PC-9 (cell line): ENCODE data around the gene GRIA1. TPM values are rescaled to one million over a fixed set of nuclear protein-coding genes. Genes with fewer than 3 reads are reported as not detected.

Experiments
- BruUV-seq: library from RNA; stranded (reverse); fragments of 400-500 nt; replicated peaks from 2 replicates; lab custom pipeline; 2021; lab: Mats Ljungman, UMichigan
- CTCF ChIA-PET: fragments of 300-600 bp; sonication (Branson Sonifier 250); formaldehyde crosslinking; loops from one replicate; lab custom pipeline; 2022; ENCODE audit warnings: antibody characterized with exemption; lab: Charles Lee
- POLR2A ChIA-PET: fragments of 300-600 bp; sonication (Branson Sonifier 250); formaldehyde crosslinking; loops from one replicate; lab custom pipeline; 2022; ENCODE audit warnings: antibody characterized with exemption; ENCODE audit not compliant: unreplicated experiment; lab: Charles Lee
- DNase-seq, 2 experiments: peaks; one replicate each; pipeline versions ENCODE4 v3.0.0 to v3.0.0-alpha.2; 2015 to 2022; ENCODE audit warnings: mixed read lengths in 1 of 2
- H2AFZ ChIP-seq: fragments of 200-600 bp; sonication (generic); 2 replicates; pipeline ENCODE4 v1.8.1; 2017; ENCODE audit warnings: antibody characterized with exemption
- H3F3A ChIP-seq: fragments of 200-600 bp; sonication (generic); 2 replicates; pipeline ENCODE4 v1.8.1; 2017; ENCODE audit warnings: antibody characterized with exemption, mild to moderate bottlenecking, low read depth; ENCODE audit not compliant: insufficient read depth
- H3K27ac ChIP-seq: fragments of 200-600 bp; sonication (generic); 2 replicates; pipeline ENCODE4 v1.6.1; 2016; ENCODE audit warnings: mixed run types
- H3K27me3 ChIP-seq: fragments of 200-600 bp; sonication (generic); 2 replicates; pipeline ENCODE4 v1.6.1; 2016; ENCODE audit warnings: low read depth, mixed run types; ENCODE audit not compliant: insufficient read depth
- H3K36me3 ChIP-seq: fragments of 200-600 bp; sonication (generic); 2 replicates; pipeline ENCODE4 v1.6.1; 2016; ENCODE audit warnings: low read depth, mixed run types
- H3K4me1 ChIP-seq: fragments of 200-600 bp; sonication (generic); replicated peaks from 2 replicates; pipeline ENCODE4 v1.6.1; 2016; ENCODE audit warnings: mixed run types; ENCODE audit not compliant: insufficient read depth
- H3K4me2 ChIP-seq: fragments of 200-600 bp; sonication (generic); 2 replicates; pipeline ENCODE4 v1.6.1; 2017; ENCODE audit warnings: mixed run types
- H3K4me3 ChIP-seq: fragments of 200-600 bp; sonication (generic); 2 replicates; pipeline ENCODE4 v1.6.1; 2016; ENCODE audit warnings: mixed run types
- H3K79me2 ChIP-seq: fragments of 200-600 bp; sonication (generic); 2 replicates; pipeline ENCODE4 v1.6.1; 2017; ENCODE audit warnings: low read depth, mixed run types
- H3K9me2 ChIP-seq: fragments of 200-600 bp; sonication (generic); 2 replicates; pipeline ENCODE4 v1.8.1; 2017; ENCODE audit warnings: mild to moderate bottlenecking; ENCODE audit not compliant: insufficient read depth
- H3K9me3 ChIP-seq: fragments of 200-600 bp; sonication (generic); 2 replicates; pipeline ENCODE4 v1.8.1; 2016; ENCODE audit warnings: low read depth; ENCODE audit not compliant: insufficient read depth
- H4K20me1 ChIP-seq: fragments of 200-600 bp; sonication (generic); 2 replicates; pipeline ENCODE4 v1.8.1; 2017; ENCODE audit not compliant: insufficient read depth
- EZH2 ChIP-seq: fragments of 200-600 bp; sonication (generic); IDR thresholded peaks from 2 replicates; pipeline ENCODE4 v1.8.0; 2017; ENCODE audit warnings: antibody characterized with exemption, low read depth
- intact Hi-C: fragments of 100-400 bp; cut with micrococcal nuclease; formaldehyde crosslinking; loops from one replicate; pipeline ENCODE4 v1.10.0; 2022; ENCODE audit not compliant: unreplicated experiment
- total RNA-seq: library from RNA; stranded (reverse); gene quantifications from 2 replicates; pipeline ENCODE4 v1.2.3, GENCODE V29; 2021
- TF ChIP-seq, protein P1 (sequence below): fragments of 200-600 bp; sonication (generic); conservative IDR thresholded peaks from 2 replicates; pipeline ENCODE4 v1.6.1; 2017; ENCODE audit warnings: mixed run types, antibody characterized with exemption, mild to moderate bottlenecking, moderate library complexity

GRIA1 gene
- total RNA-seq, 1 experiment from 2014 or later, result not detected

- Histone ChIP-seq H3K4me2 (no peak overlapping the region), H3K9me3 (no peaks in the 10 kb centered on the region), H2AFZ (no peak overlapping the region), H3K4me3 (no peak overlapping the region), H3K27ac (no peak overlapping the region), H4K20me1 (no peaks in the 10 kb centered on the region), H3K36me3 (no peaks in the 10 kb centered on the region), H3K79me2 (no peaks in the 10 kb centered on the region), H3F3A (no peaks in the 10 kb centered on the region), H3K27me3 (no peaks in the 10 kb centered on the region), H3K9me2 (no peaks in the 10 kb centered on the region), H3K4me1 (no peaks in the 10 kb centered on the region)
- intact Hi-C loops, result no loop called here
- ChIA-PET CTCF (interaction anchor here (0.6 kb wide), 1 partner anchor 104 kb away, joined by 16 read pairs; no protein-coding TSS in a partner anchor), POLR2A (no interaction called here)
- BruUV-seq, result no TSS peak
- DNase-seq, result no peak
- TF ChIP-seq, protein P1, sequence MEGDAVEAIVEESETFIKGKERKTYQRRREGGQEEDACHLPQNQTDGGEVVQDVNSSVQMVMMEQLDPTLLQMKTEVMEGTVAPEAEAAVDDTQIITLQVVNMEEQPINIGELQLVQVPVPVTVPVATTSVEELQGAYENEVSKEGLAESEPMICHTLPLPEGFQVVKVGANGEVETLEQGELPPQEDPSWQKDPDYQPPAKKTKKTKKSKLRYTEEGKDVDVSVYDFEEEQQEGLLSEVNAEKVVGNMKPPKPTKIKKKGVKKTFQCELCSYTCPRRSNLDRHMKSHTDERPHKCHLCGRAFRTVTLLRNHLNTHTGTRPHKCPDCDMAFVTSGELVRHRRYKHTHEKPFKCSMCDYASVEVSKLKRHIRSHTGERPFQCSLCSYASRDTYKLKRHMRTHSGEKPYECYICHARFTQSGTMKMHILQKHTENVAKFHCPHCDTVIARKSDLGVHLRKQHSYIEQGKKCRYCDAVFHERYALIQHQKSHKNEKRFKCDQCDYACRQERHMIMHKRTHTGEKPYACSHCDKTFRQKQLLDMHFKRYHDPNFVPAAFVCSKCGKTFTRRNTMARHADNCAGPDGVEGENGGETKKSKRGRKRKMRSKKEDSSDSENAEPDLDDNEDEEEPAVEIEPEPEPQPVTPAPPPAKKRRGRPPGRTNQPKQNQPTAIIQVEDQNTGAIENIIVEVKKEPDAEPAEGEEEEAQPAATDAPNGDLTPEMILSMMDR, result no peak
- TF ChIP-seq EZH2, result no peak
Measured at GRCh38 chr5:153584126-153584959, 93.9 kb downstream of the GRIA1 start.

DNA sequence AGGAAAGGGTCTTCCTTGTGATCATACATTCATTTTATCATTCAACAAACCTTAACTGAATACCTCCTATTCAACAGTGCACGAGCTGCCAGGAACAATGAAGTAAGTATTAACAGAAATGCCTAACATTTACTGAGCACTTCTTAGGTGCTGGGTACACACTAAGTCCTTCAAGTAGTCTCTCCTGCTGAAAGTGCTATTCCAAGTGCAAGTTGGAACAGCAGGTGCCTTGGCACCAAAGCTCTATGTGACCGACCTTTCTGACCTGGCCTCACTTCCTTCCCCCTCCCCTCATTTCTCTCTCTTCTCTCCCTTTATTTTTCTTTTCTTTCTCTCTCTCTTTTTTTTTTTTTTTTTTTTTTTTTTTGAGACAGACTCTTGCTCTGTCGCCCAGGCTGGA lies 94.5 kb downstream of the GRIA1 start:
- no peak for DNase-seq
- no peak overlapping the region for H3K27ac ChIP-seq
- H3K79me2 ChIP-seq, result no peaks in the 10 kb centered on the region
- H2AFZ ChIP-seq, result no peak overlapping the region
- no peaks in the 10 kb centered on the region for H3K4me1 ChIP-seq
- no peak overlapping the region for H3K4me3 ChIP-seq
- no peaks in the 10 kb centered on the region for H3K27me3 ChIP-seq
- no peaks in the 10 kb centered on the region for H3K9me2 ChIP-seq
- H3K4me2 ChIP-seq, result no peak overlapping the region
- H4K20me1 ChIP-seq, result no peaks in the 10 kb centered on the region
- intact Hi-C loops, result no loop called here
- no peaks in the 10 kb centered on the region for H3K9me3 ChIP-seq
- H3F3A ChIP-seq, result no peaks in the 10 kb centered on the region
- no TSS peak for BruUV-seq
- ChIA-PET CTCF (interaction anchor here (0.6 kb wide), 1 partner anchor 104 kb away, joined by 16 read pairs; no protein-coding TSS in a partner anchor), POLR2A (no interaction called here)
- TF ChIP-seq EZH2, result no peak
- TF ChIP-seq, protein P1, result no peak
- H3K36me3 ChIP-seq, result no peaks in the 10 kb centered on the region

- POLR2A ChIA-PET, result no interaction called here
- intact Hi-C loops, result no loop called here
Measured at GRCh38 chr5:153585622-153586277, 95.3 kb downstream of the GRIA1 start.

More at GRCh38 chr5:153585622-153586277, 95.3 kb downstream of the GRIA1 start:
- CTCF ChIA-PET, result no interaction called here
- no peaks in the 10 kb centered on the region for H3F3A ChIP-seq
- no TSS peak for BruUV-seq
- no peaks in the 10 kb centered on the region for H3K79me2 ChIP-seq
- H3K27me3 ChIP-seq, result no peaks in the 10 kb centered on the region
- H3K9me3 ChIP-seq, result no peaks in the 10 kb centered on the region
- H2AFZ ChIP-seq, result no peak overlapping the region
- H3K4me2 ChIP-seq, result no peak overlapping the region
- H3K4me1 ChIP-seq, result no peaks in the 10 kb centered on the region
- H3K9me2 ChIP-seq, result no peaks in the 10 kb centered on the region
- H4K20me1 ChIP-seq, result no peaks in the 10 kb centered on the region
- H3K27ac ChIP-seq, result no peak overlapping the region
- no peak overlapping the region for H3K4me3 ChIP-seq
- no peak for TF ChIP-seq EZH2
- TF ChIP-seq, protein P1, result no peak
- DNase-seq, result no peak
- H3K36me3 ChIP-seq, result no peaks in the 10 kb centered on the region
